ENCODE results near the gene ATP10D.
"Not testable (repeated sequence)": the region's sequence is repeated elsewhere in the genome, so short reads cannot be mapped to it uniquely, and the experiment has no call there.

The ATP10D gene

DNA sequence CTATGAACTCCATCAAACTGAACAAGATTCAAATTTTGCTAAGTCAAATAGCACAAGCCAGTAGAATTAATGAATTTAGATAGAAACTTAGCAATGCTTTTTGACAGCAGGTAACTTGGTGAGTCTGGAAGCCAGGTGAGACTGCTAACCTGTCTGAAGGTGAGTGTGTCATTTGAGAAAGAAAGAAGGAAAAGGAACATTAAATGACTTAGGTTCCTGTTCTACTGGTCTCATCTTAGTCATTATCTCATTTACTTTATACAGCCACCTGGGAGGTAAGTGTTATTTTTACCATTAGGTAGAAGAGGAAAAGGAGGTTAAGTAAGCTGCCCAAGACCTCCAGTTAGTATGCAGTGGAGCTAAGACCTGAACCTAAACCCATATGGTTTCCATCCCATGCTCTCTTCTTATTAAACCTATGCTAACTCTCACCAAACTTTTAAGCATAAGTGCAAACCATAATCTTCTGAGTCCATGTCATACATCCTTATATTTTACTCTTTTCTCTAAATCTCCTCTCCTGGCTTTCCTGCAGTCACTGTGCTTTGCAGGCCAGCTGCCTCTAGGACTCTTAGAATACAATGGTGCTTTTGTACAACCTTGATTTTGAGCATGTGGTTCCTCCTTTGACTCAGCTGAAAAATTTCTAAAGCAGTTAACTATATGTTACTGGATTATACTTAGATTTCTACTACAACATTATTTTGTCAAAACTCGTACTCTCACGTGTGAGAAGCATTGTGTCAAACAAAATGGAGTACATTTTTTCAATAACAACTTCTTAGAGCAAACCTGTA, 68.5 kb downstream of the ATP10D start:
- Histone ChIP-seq H3K4me1 (ENCODE audit: control insufficient read depth, insufficient read depth, low read length, poor library complexity, severe bottlenecking) (no peaks in the 10 kb centered on the region), H3K27ac (ENCODE audit: low read depth, low read length, severe bottlenecking) (no peak overlapping the region), H3K4me3 (ENCODE audit: extremely low read depth, insufficient read depth, low read length, poor library complexity, severe bottlenecking) (no peak overlapping the region), H3K36me3 (ENCODE audit: control insufficient read depth, insufficient read depth, low read length) (no peaks in the 10 kb centered on the region), H3K9me3 (ENCODE audit: control insufficient read depth, low read length) (no peaks in the 10 kb centered on the region)
- no CpG with 5 or more reads among the region's 2 CpGs for WGBS, 2 experiments (ENCODE audit: insufficient coverage in 2 of 2)

DNA sequence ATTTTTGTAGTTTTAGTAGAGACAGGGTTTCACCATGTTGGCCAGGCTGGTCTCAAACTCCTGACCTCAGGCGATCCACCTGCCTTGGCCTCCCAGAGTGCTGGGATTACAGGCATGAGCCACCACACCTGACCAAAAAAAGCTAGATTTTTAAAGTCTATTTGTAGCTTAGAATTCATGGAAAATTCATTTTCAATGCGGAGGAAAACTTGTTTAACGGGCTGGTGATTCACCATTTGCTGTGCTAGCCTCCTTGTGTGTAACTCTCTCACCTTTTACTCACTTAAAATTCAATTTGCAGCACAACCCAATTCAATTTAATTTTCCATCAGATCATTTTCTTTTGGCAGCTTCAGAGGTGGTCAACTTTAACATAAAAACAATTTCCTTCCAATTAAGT, 70.8 kb downstream of the ATP10D start:
- not testable (repeated sequence) for H3K9me3 ChIP-seq (ENCODE audit: control insufficient read depth, low read length); H3K4me3 ChIP-seq (ENCODE audit: extremely low read depth, insufficient read depth, low read length, poor library complexity, severe bottlenecking); H3K36me3 ChIP-seq (ENCODE audit: control insufficient read depth, insufficient read depth, low read length); H3K4me1 ChIP-seq (ENCODE audit: control insufficient read depth, insufficient read depth, low read length, poor library complexity, severe bottlenecking); H3K27ac ChIP-seq (ENCODE audit: low read depth, low read length, severe bottlenecking)
- WGBS, 2 experiments (ENCODE audit: insufficient coverage in 2 of 2): 69 to 85% methylated on average over 2 of the region's 3 CpGs

DNA sequence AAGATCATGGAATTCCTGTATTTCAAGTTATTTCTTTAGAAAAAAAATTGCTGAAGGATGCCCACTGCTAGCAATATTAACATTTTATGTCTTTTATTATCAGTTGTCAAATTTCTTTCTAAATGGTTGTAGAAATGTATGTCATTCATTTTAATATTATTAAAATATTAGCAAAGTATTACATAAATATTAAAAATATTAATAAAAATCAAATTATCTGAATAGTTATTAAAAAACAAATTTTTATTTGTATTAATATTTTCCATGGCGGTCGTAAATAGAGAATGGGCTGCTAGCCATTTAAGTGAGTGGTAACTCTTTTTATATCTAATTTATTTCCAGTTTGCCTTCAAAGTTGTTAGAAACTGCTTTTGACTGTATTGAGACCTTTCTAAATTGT, 72.2 kb downstream of the ATP10D start:
- Histone ChIP-seq H3K36me3 (ENCODE audit: control insufficient read depth, insufficient read depth, low read length) (no peaks in the 10 kb centered on the region), H3K27ac (ENCODE audit: low read depth, low read length, severe bottlenecking) (no peak overlapping the region), H3K4me1 (ENCODE audit: control insufficient read depth, insufficient read depth, low read length, poor library complexity, severe bottlenecking) (no peaks in the 10 kb centered on the region), H3K9me3 (ENCODE audit: control insufficient read depth, low read length) (no peaks in the 10 kb centered on the region), H3K4me3 (ENCODE audit: extremely low read depth, insufficient read depth, low read length, poor library complexity, severe bottlenecking) (no peak overlapping the region)
- no CpG with 5 or more reads among the region's 2 CpGs for WGBS, 2 experiments (ENCODE audit: insufficient coverage in 2 of 2)

DNA sequence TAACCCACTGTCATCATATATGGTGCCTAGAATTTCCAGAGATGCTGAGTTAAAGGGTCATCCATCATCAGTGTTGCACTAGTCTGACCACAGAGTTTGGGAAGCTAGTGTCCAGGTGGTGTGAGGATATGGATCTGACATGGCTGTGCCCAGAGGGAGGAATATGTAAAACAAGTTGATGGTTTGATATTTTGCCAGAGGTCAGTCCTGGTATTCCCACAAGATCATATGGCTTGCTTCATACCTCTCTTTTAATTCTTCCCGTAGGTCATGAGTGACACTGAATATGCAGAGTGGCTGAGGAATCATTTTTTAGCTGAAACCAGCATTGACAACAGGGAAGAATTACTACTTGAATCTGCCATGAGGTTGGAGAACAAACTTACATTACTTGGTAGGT, 75.6 kb downstream of the ATP10D start:
- Histone ChIP-seq H3K27ac (ENCODE audit: low read depth, low read length, severe bottlenecking) (no peak overlapping the region), H3K9me3 (ENCODE audit: control insufficient read depth, low read length) (no peaks in the 10 kb centered on the region), H3K4me1 (ENCODE audit: control insufficient read depth, insufficient read depth, low read length, poor library complexity, severe bottlenecking) (no peaks in the 10 kb centered on the region), H3K36me3 (ENCODE audit: control insufficient read depth, insufficient read depth, low read length) (no peaks in the 10 kb centered on the region), H3K4me3 (ENCODE audit: extremely low read depth, insufficient read depth, low read length, poor library complexity, severe bottlenecking) (no peak overlapping the region)
- WGBS, 2 experiments (ENCODE audit: insufficient coverage in 2 of 2): 100% methylated on average over 1 of the region's 1 CpG; no CpG with 5 or more reads in 1 of the 2 experiments

DNA sequence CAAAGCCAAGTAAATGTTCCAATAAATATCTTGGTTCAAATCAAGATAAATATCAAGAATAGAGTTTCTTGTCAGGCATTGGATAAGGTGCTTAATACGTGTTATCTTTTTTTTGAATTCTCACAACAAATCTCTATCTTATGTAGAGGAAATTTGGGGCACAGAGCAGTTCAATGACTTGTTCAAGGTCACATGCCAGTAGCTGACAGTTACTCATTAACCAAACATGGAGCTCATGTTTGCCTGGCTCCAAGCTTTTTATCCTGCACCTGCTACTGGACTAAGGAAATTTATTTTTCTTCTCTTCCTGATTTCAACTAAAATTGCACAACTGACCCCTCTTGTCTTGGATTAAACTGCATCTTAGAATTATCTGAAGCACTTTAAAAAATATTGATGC, 76.3 kb downstream of the ATP10D start:
- Histone ChIP-seq H3K36me3 (ENCODE audit: control insufficient read depth, insufficient read depth, low read length) (no peaks in the 10 kb centered on the region), H3K4me1 (ENCODE audit: control insufficient read depth, insufficient read depth, low read length, poor library complexity, severe bottlenecking) (no peaks in the 10 kb centered on the region), H3K27ac (ENCODE audit: low read depth, low read length, severe bottlenecking) (no peak overlapping the region), H3K4me3 (ENCODE audit: extremely low read depth, insufficient read depth, low read length, poor library complexity, severe bottlenecking) (no peak overlapping the region), H3K9me3 (ENCODE audit: control insufficient read depth, low read length) (no peaks in the 10 kb centered on the region)
- WGBS, 2 experiments (ENCODE audit: insufficient coverage in 2 of 2): no CpG with 5 or more reads among the region's 1 CpG

DNA sequence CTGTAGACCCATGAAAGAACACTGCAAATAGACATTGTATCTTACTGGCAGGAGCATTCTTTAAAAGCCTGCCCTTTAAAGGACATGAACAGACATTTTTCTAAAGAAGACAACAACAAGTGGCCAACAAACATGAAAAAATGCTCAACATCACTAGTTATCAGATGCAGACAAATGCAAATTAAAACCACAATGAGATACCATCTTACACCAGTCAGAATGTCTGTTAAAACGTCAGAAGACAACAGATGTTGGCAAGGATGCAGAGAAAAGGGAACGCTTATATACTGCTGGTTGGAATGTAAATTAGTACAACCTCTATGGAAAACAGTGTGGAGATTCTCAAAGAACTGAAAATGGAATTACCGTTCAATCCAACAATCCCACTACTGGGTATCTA, 77.2 kb downstream of the ATP10D start:
- Histone ChIP-seq H3K9me3 (ENCODE audit: control insufficient read depth, low read length) (no peaks in the 10 kb centered on the region), H3K4me1 (ENCODE audit: control insufficient read depth, insufficient read depth, low read length, poor library complexity, severe bottlenecking) (no peaks in the 10 kb centered on the region), H3K4me3 (ENCODE audit: extremely low read depth, insufficient read depth, low read length, poor library complexity, severe bottlenecking) (no peak overlapping the region), H3K36me3 (ENCODE audit: control insufficient read depth, insufficient read depth, low read length) (no peaks in the 10 kb centered on the region), H3K27ac (ENCODE audit: low read depth, low read length, severe bottlenecking) (no peak overlapping the region)
- WGBS, 2 experiments (ENCODE audit: insufficient coverage in 2 of 2): no CpG with 5 or more reads among the region's 3 CpGs

DNA sequence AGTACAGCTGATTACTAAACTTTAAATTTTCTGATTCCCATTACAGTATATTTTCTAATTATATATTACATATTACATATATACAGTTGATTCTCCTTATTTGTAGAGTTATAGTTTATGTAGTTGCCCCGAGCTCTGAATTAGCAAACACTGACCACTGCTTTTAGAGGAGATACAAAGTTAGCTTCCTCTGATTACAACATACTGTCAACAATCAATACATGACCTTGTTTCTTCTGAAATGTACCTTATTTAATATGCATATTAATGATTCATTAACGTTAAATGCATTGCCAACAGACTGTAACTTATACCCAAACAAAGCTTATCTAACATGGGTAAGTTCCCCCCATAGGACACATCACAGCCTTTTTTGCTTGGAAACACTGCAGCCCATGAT, 81.5 kb downstream of the ATP10D start:
- Histone ChIP-seq H3K4me1 (ENCODE audit: control insufficient read depth, insufficient read depth, low read length, poor library complexity, severe bottlenecking) (no peaks in the 10 kb centered on the region), H3K27ac (ENCODE audit: low read depth, low read length, severe bottlenecking) (no peak overlapping the region), H3K9me3 (ENCODE audit: control insufficient read depth, low read length) (no peaks in the 10 kb centered on the region), H3K36me3 (ENCODE audit: control insufficient read depth, insufficient read depth, low read length) (peaks cover 3% of the 10 kb centered on the region), H3K4me3 (ENCODE audit: extremely low read depth, insufficient read depth, low read length, poor library complexity, severe bottlenecking) (no peak overlapping the region)
- WGBS, 2 experiments (ENCODE audit: insufficient coverage in 2 of 2): 60% methylated on average over 1 of the region's 2 CpGs; no CpG with 5 or more reads in 1 of the 2 experiments

DNA sequence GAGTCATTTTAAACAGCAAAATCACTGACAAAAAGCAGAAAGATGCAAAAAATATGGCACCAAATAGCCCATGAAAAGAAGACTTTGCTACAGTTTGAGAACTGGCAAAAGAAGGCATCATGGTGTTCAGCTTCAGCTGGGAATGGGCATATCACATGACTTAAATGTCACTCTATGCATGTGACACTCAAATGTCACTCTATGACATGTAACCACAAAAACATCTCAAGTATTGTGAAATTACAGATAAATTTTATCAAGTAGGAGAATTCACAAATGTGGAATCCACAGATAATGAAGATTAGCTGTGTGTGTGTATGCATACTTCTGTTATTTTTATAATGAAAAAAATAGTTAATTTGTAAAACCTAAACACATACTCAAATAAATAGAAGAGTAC, 81.9 kb downstream of the ATP10D start:
- Histone ChIP-seq H3K4me3 (ENCODE audit: extremely low read depth, insufficient read depth, low read length, poor library complexity, severe bottlenecking) (no peak overlapping the region), H3K27ac (ENCODE audit: low read depth, low read length, severe bottlenecking) (no peak overlapping the region), H3K9me3 (ENCODE audit: control insufficient read depth, low read length) (no peaks in the 10 kb centered on the region), H3K4me1 (ENCODE audit: control insufficient read depth, insufficient read depth, low read length, poor library complexity, severe bottlenecking) (no peaks in the 10 kb centered on the region), H3K36me3 (ENCODE audit: control insufficient read depth, insufficient read depth, low read length) (peaks cover 3% of the 10 kb centered on the region)

DNA sequence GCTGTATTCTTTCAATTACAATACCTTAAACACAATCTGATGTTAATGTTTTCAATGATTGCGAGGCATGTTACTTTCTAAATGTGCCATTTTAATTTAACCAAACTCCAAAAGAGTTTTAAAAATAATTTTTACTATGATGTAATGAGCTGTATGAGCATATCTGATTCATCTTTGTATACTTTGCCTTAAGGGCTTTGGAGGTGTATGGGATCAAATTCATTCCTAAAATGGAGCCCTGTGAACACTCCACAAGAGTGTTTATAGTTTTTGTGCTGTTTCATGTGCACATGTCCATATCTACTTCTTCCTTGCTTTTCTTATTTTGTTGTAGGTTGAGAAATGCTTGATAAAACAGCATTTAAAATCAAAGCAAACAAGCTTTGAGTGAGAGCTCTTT, 82.4 kb downstream of the ATP10D start:
- peaks cover 3% of the 10 kb centered on the region for H3K36me3 ChIP-seq (ENCODE audit: control insufficient read depth, insufficient read depth, low read length)
- no peak overlapping the region for H3K27ac ChIP-seq (ENCODE audit: low read depth, low read length, severe bottlenecking)
- H3K4me1 ChIP-seq (ENCODE audit: control insufficient read depth, insufficient read depth, low read length, poor library complexity, severe bottlenecking): no peaks in the 10 kb centered on the region
- no CpG with 5 or more reads among the region's 1 CpG for WGBS, 2 experiments (ENCODE audit: insufficient coverage in 2 of 2)
- H3K9me3 ChIP-seq (ENCODE audit: control insufficient read depth, low read length): no peaks in the 10 kb centered on the region
- H3K4me3 ChIP-seq (ENCODE audit: extremely low read depth, insufficient read depth, low read length, poor library complexity, severe bottlenecking): no peak overlapping the region

DNA sequence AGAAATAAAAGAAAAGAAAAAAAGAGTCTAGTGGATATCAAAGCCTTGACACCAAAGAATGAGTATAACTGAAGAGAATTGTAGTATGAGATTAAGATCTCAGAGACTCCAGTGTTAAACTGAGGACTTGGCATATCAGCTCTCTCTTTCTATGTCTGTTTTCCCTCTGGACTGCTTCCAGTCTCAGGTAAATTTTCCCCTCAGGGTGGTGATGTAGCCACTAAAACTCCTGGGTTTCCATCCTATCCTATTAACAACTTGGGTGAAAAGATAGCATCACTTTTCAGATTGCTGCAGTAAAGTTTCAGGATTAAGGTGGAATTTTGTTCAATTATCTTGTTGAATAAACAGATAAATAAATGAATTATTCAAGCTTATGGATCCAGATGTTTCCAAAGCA, 85.7 kb downstream of the ATP10D start:
- no peak overlapping the region for H3K4me3 ChIP-seq (ENCODE audit: extremely low read depth, insufficient read depth, low read length, poor library complexity, severe bottlenecking)

DNA sequence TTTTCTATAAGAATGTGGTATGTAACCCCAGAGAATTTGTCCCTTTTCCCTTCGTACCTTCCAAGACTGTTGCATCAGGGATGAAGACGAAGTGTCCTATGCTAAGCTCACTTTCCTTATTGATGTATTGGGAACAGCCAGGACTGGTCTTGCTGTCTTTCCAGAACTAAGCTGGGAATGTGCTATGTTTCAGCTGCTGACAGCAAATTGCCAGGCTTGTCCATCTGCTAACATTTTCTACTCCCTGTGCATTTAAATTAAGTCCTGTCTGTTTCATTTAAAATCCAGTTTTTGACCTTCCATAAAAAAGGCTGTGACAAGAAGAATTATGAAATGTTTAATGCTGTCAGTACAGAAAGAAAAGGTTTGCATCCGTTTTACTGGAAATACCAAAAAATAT, 87.9 kb downstream of the ATP10D start:
- Histone ChIP-seq H3K36me3 (ENCODE audit: control insufficient read depth, insufficient read depth, low read length) (peaks cover 6% of the 10 kb centered on the region), H3K4me3 (ENCODE audit: extremely low read depth, insufficient read depth, low read length, poor library complexity, severe bottlenecking) (no peak overlapping the region), H3K9me3 (ENCODE audit: control insufficient read depth, low read length) (no peaks in the 10 kb centered on the region), H3K27ac (ENCODE audit: low read depth, low read length, severe bottlenecking) (no peak overlapping the region), H3K4me1 (ENCODE audit: control insufficient read depth, insufficient read depth, low read length, poor library complexity, severe bottlenecking) (no peaks in the 10 kb centered on the region)
- 85 to 100% methylated on average over 1 to 2 of the region's 3 CpGs for WGBS, 2 experiments (ENCODE audit: insufficient coverage in 2 of 2)

More for the DNA sequence above, 85.7 kb downstream of the ATP10D start:
- H3K27ac ChIP-seq (ENCODE audit: low read depth, low read length, severe bottlenecking): no peak overlapping the region
- H3K4me1 ChIP-seq (ENCODE audit: control insufficient read depth, insufficient read depth, low read length, poor library complexity, severe bottlenecking): no peaks in the 10 kb centered on the region
- no peaks in the 10 kb centered on the region for H3K9me3 ChIP-seq (ENCODE audit: control insufficient read depth, low read length)
- H3K36me3 ChIP-seq (ENCODE audit: control insufficient read depth, insufficient read depth, low read length): peaks cover 3% of the 10 kb centered on the region
